Hepatocyte (in vitro differentiated cells): ENCODE measurements around the gene PRTFDC1.

Experiments used
- EZH2 ChIP-seq: fragments of 200-600 bp; sonication (generic); IDR thresholded peaks from 2 replicates; pipeline ENCODE4 v1.6.1; 2016; ENCODE audit warnings: antibody characterized with exemption, mild to moderate bottlenecking, borderline replicate concordance
- EZH2phosphoT487 ChIP-seq: fragments of 200-600 bp; sonication (generic); IDR thresholded peaks from one replicate; pipeline ENCODE4 v1.6.1; 2018; ENCODE audit warnings: antibody characterized with exemption, mild to moderate bottlenecking, low read depth, moderate library complexity; ENCODE audit not compliant: unreplicated experiment, severe bottlenecking
- TF ChIP-seq, protein P1 (sequence below): fragments of 200-600 bp; sonication (generic); IDR thresholded peaks from 2 replicates; pipeline ENCODE4 v1.5.1; 2016; ENCODE audit warnings: antibody characterized with exemption, mild to moderate bottlenecking; ENCODE audit not compliant: poor library complexity

GRCh38 chr10:24925799-24926198 lies 26.6 kb downstream of the PRTFDC1 start:
- TF ChIP-seq, protein P1, sequence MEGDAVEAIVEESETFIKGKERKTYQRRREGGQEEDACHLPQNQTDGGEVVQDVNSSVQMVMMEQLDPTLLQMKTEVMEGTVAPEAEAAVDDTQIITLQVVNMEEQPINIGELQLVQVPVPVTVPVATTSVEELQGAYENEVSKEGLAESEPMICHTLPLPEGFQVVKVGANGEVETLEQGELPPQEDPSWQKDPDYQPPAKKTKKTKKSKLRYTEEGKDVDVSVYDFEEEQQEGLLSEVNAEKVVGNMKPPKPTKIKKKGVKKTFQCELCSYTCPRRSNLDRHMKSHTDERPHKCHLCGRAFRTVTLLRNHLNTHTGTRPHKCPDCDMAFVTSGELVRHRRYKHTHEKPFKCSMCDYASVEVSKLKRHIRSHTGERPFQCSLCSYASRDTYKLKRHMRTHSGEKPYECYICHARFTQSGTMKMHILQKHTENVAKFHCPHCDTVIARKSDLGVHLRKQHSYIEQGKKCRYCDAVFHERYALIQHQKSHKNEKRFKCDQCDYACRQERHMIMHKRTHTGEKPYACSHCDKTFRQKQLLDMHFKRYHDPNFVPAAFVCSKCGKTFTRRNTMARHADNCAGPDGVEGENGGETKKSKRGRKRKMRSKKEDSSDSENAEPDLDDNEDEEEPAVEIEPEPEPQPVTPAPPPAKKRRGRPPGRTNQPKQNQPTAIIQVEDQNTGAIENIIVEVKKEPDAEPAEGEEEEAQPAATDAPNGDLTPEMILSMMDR: no peak
- TF ChIP-seq EZH2 (no peak), EZH2phosphoT487 (no peak)
